Measurements from ENCODE around the gene DDI2.

GRCh38 chr1:15684042-15684461, 66.8 kb downstream of the DDI2 start, which contains the start of gene PLEKHM2:
- TF ChIP-seq, protein P1, sequence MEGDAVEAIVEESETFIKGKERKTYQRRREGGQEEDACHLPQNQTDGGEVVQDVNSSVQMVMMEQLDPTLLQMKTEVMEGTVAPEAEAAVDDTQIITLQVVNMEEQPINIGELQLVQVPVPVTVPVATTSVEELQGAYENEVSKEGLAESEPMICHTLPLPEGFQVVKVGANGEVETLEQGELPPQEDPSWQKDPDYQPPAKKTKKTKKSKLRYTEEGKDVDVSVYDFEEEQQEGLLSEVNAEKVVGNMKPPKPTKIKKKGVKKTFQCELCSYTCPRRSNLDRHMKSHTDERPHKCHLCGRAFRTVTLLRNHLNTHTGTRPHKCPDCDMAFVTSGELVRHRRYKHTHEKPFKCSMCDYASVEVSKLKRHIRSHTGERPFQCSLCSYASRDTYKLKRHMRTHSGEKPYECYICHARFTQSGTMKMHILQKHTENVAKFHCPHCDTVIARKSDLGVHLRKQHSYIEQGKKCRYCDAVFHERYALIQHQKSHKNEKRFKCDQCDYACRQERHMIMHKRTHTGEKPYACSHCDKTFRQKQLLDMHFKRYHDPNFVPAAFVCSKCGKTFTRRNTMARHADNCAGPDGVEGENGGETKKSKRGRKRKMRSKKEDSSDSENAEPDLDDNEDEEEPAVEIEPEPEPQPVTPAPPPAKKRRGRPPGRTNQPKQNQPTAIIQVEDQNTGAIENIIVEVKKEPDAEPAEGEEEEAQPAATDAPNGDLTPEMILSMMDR (IDR thresholded peaks at IDR 0.05): no peak
- peak; percentile 31 to 55 (median 51) for TF ChIP-seq POLR2A (IDR thresholded peaks at IDR 0.05)

All from body of pancreas (tissue), 4 donors.